Measurements from ENCODE around the gene EXT2.

EXT2 gene

GRCh38 chr11:44172966-44173365 is 77.5 kb downstream of the EXT2 start:
- H3K36me3 ChIP-seq (ENCODE audit: insufficient read depth, low read length), result peaks cover 14% of the 10 kb centered on the region; the same call in 1 of the 2 replicates
- H3K79me2 ChIP-seq (ENCODE audit: insufficient read depth, low read length), result no peaks in the 10 kb centered on the region
- no peaks in the 10 kb centered on the region for H3K9me3 ChIP-seq (ENCODE audit: insufficient read depth, low read depth, low read length)
- H3K27me3 ChIP-seq (ENCODE audit: insufficient read depth, low read length, poor library complexity, severe bottlenecking), result no peaks in the 10 kb centered on the region
- H2AFZ ChIP-seq (ENCODE audit: low read length), result no peak overlapping the region
- no peaks in the 10 kb centered on the region for H3K9me2 ChIP-seq (replicated peaks; ENCODE audit: low read depth, low read length)
- no peak overlapping the region for H3K4me3 ChIP-seq (ENCODE audit: low read length, poor library complexity, severe bottlenecking)
- no peak overlapping the region for H3K4me2 ChIP-seq (ENCODE audit: low read depth, low read length, poor library complexity, severe bottlenecking)
- no peaks in the 10 kb centered on the region for H3F3A ChIP-seq (ENCODE audit: low read depth)
- H4K20me1 ChIP-seq (ENCODE audit: insufficient read depth, low read length, poor library complexity, severe bottlenecking), result no peaks in the 10 kb centered on the region
- H3K4me1 ChIP-seq (ENCODE audit: insufficient read depth, low read length, poor library complexity, severe bottlenecking), result no peaks in the 10 kb centered on the region
- H3K9ac ChIP-seq (ENCODE audit: low read depth, low read length, poor library complexity, severe bottlenecking), result no peak overlapping the region
- TF ChIP-seq EZH2phosphoT487 (IDR thresholded peaks at IDR 0.05; ENCODE audit: borderline replicate concordance) (no peak), CTCF (conservative IDR thresholded peaks at IDR 0.05; ENCODE audit: low read length) (no peak)

DNA sequence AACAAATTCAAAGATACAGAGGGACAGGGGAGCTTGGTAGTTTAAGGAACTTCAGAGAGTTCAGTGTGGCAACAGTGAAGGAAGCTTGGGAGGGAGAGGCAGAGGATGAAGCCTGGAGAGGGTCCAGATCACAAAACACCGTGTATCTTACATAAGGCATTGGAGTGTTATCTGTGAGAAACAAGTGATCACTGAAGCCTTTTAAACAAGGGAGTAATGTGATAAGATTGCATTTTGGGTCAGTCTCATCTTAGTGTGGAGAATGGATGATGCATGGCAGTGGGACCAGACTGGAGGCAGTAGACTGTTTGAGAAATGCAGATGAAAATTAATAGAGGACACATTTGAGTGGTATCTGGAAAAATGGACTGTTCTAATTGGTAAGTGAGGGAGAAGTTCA is 79.4 kb downstream of the EXT2 start:
- Histone ChIP-seq H3K4me3 (ENCODE audit: low read length, poor library complexity, severe bottlenecking) (no peak overlapping the region), H3K79me2 (ENCODE audit: insufficient read depth, low read length) (no peaks in the 10 kb centered on the region), H3K4me1 (ENCODE audit: insufficient read depth, low read length, poor library complexity, severe bottlenecking) (no peaks in the 10 kb centered on the region), H3K9me3 (ENCODE audit: insufficient read depth, low read depth, low read length) (no peaks in the 10 kb centered on the region), H2AFZ (ENCODE audit: low read length) (no peak overlapping the region), H3K9ac (ENCODE audit: low read depth, low read length, poor library complexity, severe bottlenecking) (no peak overlapping the region), H4K20me1 (ENCODE audit: insufficient read depth, low read length, poor library complexity, severe bottlenecking) (no peaks in the 10 kb centered on the region), H3K4me2 (ENCODE audit: low read depth, low read length, poor library complexity, severe bottlenecking) (no peak overlapping the region), H3F3A (ENCODE audit: low read depth) (no peaks in the 10 kb centered on the region), H3K36me3 (ENCODE audit: insufficient read depth, low read length) (peaks cover 14% of the 10 kb centered on the region; the same call in 1 of the 2 replicates), H3K9me2 (replicated peaks; ENCODE audit: low read depth, low read length) (no peaks in the 10 kb centered on the region), H3K27me3 (ENCODE audit: insufficient read depth, low read length, poor library complexity, severe bottlenecking) (no peaks in the 10 kb centered on the region)
- TF ChIP-seq CTCF (conservative IDR thresholded peaks at IDR 0.05; ENCODE audit: low read length) (no peak), EZH2phosphoT487 (IDR thresholded peaks at IDR 0.05; ENCODE audit: borderline replicate concordance) (no peak)

DNA sequence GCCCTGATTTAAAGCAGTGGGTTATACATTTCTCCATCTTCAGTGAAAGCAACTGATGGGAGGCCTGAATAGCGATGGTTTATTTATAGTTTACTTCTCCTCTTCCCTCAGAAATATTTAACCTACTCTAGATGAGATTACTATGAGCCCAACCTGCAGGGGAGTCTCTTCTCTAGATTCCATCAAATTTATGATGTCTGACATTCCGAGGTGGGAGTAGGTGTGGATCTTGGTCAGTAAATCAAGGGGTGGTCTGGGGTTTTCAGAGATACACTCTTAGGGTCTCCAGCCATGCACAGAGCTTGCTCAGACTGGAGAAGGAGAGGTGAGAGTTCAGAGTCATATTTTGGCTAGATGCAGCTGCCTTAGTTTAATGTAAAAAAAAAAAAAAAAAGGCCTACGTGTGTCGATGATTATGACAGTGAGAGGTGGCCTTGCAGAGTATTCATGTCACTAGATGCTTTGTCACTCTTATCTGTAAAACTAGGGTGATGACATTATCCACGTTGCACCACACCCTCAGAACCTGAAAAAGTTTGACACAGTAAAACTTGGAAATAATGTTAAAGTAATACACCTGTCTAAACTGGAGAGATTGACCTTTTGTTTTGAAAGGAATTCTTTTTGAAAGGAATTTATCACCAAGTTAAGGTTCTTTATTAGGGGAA is 81.2 kb downstream of the EXT2 start:
- Histone ChIP-seq H3K9me3 (ENCODE audit: insufficient read depth, low read depth, low read length) (no peaks in the 10 kb centered on the region), H2AFZ (ENCODE audit: low read length) (no peak overlapping the region), H3K4me2 (ENCODE audit: low read depth, low read length, poor library complexity, severe bottlenecking) (no peak overlapping the region), H3K9me2 (replicated peaks; ENCODE audit: low read depth, low read length) (no peaks in the 10 kb centered on the region), H3K79me2 (ENCODE audit: insufficient read depth, low read length) (no peaks in the 10 kb centered on the region), H3K36me3 (ENCODE audit: insufficient read depth, low read length) (peaks cover 12% of the 10 kb centered on the region; the same call in 1 of the 2 replicates), H3K9ac (ENCODE audit: low read depth, low read length, poor library complexity, severe bottlenecking) (no peak overlapping the region), H4K20me1 (ENCODE audit: insufficient read depth, low read length, poor library complexity, severe bottlenecking) (no peaks in the 10 kb centered on the region), H3K4me1 (ENCODE audit: insufficient read depth, low read length, poor library complexity, severe bottlenecking) (no peaks in the 10 kb centered on the region), H3K27me3 (ENCODE audit: insufficient read depth, low read length, poor library complexity, severe bottlenecking) (no peaks in the 10 kb centered on the region), H3K4me3 (ENCODE audit: low read length, poor library complexity, severe bottlenecking) (no peak overlapping the region), H3F3A (ENCODE audit: low read depth) (no peaks in the 10 kb centered on the region)
- TF ChIP-seq CTCF (conservative IDR thresholded peaks at IDR 0.05; ENCODE audit: low read length) (no peak), EZH2phosphoT487 (IDR thresholded peaks at IDR 0.05; ENCODE audit: borderline replicate concordance) (no peak)

Measured in Loucy (cell line).